SK-N-MC (cell line): ENCODE measurements around the gene FAM174C.

ENCODE experiments used
- DNase-seq: peaks from one replicate; pipeline ENCODE4 v3.0.0-alpha.2; 2011; ENCODE audit warnings: low read depth, low spot score
- H3K27ac ChIP-seq: fragments of 200-600 bp; sonication (generic); 2 replicates; pipeline ENCODE4 v1.5.1; 2016; ENCODE audit warnings: mixed run types
- H3K36me3 ChIP-seq: fragments of 200-600 bp; sonication (generic); 2 replicates; pipeline ENCODE4 v1.6.1; 2017; ENCODE audit warnings: antibody characterized with exemption, low read length, mixed read lengths; ENCODE audit not compliant: insufficient read depth
- H3K4me3 ChIP-seq: fragments of 200-600 bp; sonication (generic); 2 replicates; pipeline ENCODE4 v1.5.1; 2016
- H3K9ac ChIP-seq: fragments of 200-600 bp; sonication (generic); 2 replicates; pipeline ENCODE4 v1.8.0; 2017; ENCODE audit warnings: mixed run types, mixed read lengths; ENCODE audit not compliant: insufficient read length
- H3K9me3 ChIP-seq: fragments of 200-600 bp; sonication (generic); 2 replicates; pipeline ENCODE4 v1.6.1; 2017; ENCODE audit warnings: low read depth, mild to moderate bottlenecking, antibody characterized with exemption, low read length, moderate library complexity, mixed read lengths
- EZH2 ChIP-seq: fragments of 200-600 bp; sonication (generic); IDR thresholded peaks from one replicate; pipeline ENCODE4 v1.6.1; 2017; ENCODE audit warnings: antibody characterized with exemption
- FOXP2 ChIP-seq: optimal IDR thresholded peaks from 2 replicates; pipeline ENCODE3; 2011; ENCODE audit warnings: mild to moderate bottlenecking, moderate library complexity; ENCODE audit not compliant: insufficient read depth; ENCODE audit errors: extremely low read length, control extremely low read depth
- POLR2AphosphoS5 ChIP-seq: IDR thresholded peaks from 2 replicates; pipeline ENCODE4 v1.6.1; 2012; ENCODE audit warnings: mild to moderate bottlenecking, low read depth, low read length, borderline replicate concordance

Gene FAM174C

GRCh38 chr19:1291761-1292418 lies 16.6 kb downstream of the FAM174C start:
- no peak for DNase-seq
- H3K9ac ChIP-seq = no peak overlapping the region

GRCh38 chr19:1292419-1293151 lies 17.3 kb downstream of the FAM174C start:
- H3K9ac ChIP-seq = no peak overlapping the region
- DNase-seq = no peak
- no peaks in the 10 kb centered on the region for H3K36me3 ChIP-seq
- no peaks in the 10 kb centered on the region for H3K9me3 ChIP-seq
- peak overlapping the region; percentile 70 for H3K4me3 ChIP-seq
- TF ChIP-seq FOXP2 = no peak
- no peak for TF ChIP-seq EZH2
- TF ChIP-seq POLR2AphosphoS5 = no peak
- no peak overlapping the region for H3K27ac ChIP-seq

More at GRCh38 chr19:1291761-1292418, 16.6 kb downstream of the FAM174C start:
- Histone ChIP-seq H3K27ac (no peak overlapping the region), H3K4me3 (peak overlapping the region; percentile 70), H3K36me3 (no peaks in the 10 kb centered on the region), H3K9me3 (no peaks in the 10 kb centered on the region)
- TF ChIP-seq POLR2AphosphoS5 (no peak), FOXP2 (no peak), EZH2 (no peak)

GRCh38 chr19:1293782-1294604 lies 18.7 kb downstream of the FAM174C start:
- no peak overlapping the region for H3K4me3 ChIP-seq
- H3K9me3 ChIP-seq = no peaks in the 10 kb centered on the region
- no peak for TF ChIP-seq POLR2AphosphoS5
- TF ChIP-seq FOXP2 = no peak
- no peak for TF ChIP-seq EZH2
- H3K27ac ChIP-seq = no peak overlapping the region
- no peaks in the 10 kb centered on the region for H3K36me3 ChIP-seq
- H3K9ac ChIP-seq = no peak overlapping the region
- no peak for DNase-seq

- no peaks in the 10 kb centered on the region for H3K36me3 ChIP-seq
- H3K27ac ChIP-seq = no peak overlapping the region
- H3K9me3 ChIP-seq = no peaks in the 10 kb centered on the region
- no peak overlapping the region for H3K9ac ChIP-seq
- TF ChIP-seq EZH2 (no peak), POLR2AphosphoS5 (no peak), FOXP2 (no peak)
- no peak overlapping the region for H3K4me3 ChIP-seq
- DNase-seq = no peak
These were observed 19.4 kb downstream of the FAM174C start for GRCh38 chr19:1294688-1295087.

GRCh38 chr19:1295169-1296012 lies 20.1 kb downstream of the FAM174C start:
- Histone ChIP-seq H3K9ac (no peak overlapping the region), H3K4me3 (peak overlapping the region; percentile 61)
- TF ChIP-seq POLR2AphosphoS5 = no peak
- no peak for TF ChIP-seq FOXP2
- no peak for TF ChIP-seq EZH2

GRCh38 chr19:1296078-1296477 lies 20.7 kb downstream of the FAM174C start:
- no peak overlapping the region for H3K27ac ChIP-seq
- no peak overlapping the region for H3K4me3 ChIP-seq
- TF ChIP-seq EZH2 (no peak), FOXP2 (no peak), POLR2AphosphoS5 (no peak)
- no peaks in the 10 kb centered on the region for H3K36me3 ChIP-seq
- no peak for DNase-seq
- no peak overlapping the region for H3K9ac ChIP-seq
- H3K9me3 ChIP-seq = no peaks in the 10 kb centered on the region

More at GRCh38 chr19:1295169-1296012, 20.1 kb downstream of the FAM174C start:
- DNase-seq = no peak
- no peaks in the 10 kb centered on the region for H3K9me3 ChIP-seq
- H3K27ac ChIP-seq = no peak overlapping the region
- no peaks in the 10 kb centered on the region for H3K36me3 ChIP-seq

GRCh38 chr19:1296575-1297271 lies 21.4 kb downstream of the FAM174C start:
- H3K9ac ChIP-seq = no peak overlapping the region
- TF ChIP-seq EZH2 (no peak), FOXP2 (no peak), POLR2AphosphoS5 (no peak)

More at GRCh38 chr19:1296575-1297271, 21.4 kb downstream of the FAM174C start:
- Histone ChIP-seq H3K9me3 (no peaks in the 10 kb centered on the region), H3K4me3 (no peak overlapping the region), H3K36me3 (no peaks in the 10 kb centered on the region), H3K27ac (no peak overlapping the region)
- no peak for DNase-seq
